Measurements from ENCODE around the gene PTPN7.
"Not testable (repeated sequence)": the region's sequence is repeated elsewhere in the genome, so short reads cannot be mapped to it uniquely, and the experiment has no call there.

PTPN7 gene

DNA sequence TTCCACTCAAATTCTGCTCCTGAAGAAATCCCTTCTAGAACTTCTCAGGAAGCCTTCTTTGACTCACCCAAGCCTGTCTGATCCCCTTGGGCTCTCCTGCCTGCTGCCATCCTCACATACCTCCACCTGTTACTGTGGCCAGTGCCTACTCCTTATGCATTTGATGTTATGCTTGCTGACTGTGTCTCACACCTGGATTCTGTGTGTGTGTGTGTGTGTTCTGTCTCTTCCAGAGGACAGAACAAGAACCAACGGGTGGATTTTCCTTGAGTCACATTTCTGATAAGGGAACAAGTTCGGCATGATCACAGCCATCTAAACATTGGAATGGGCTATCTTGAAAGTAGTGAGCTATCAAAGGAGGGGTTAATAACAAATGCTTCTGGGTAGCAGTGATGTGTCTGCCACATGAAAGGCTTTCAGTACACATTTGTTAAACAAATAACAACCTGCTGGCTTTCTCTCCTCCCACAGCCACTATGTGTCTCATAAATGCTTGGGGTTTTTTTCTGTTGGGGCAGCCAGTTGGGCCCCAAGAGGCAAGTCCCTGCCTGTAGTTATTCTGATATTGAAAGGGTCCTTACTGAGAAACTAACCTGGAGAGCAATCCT lies 46.6 kb downstream of the PTPN7 start:
- TF ChIP-seq CTCF (IDR thresholded peaks at IDR 0.05; ENCODE audit: low read depth, low read length), result no peak
- no peak overlapping the region for H3K4me3 ChIP-seq (replicated peaks in 1 of 2; ENCODE audit: low read depth in 2 of 2, low read length in 2 of 2)
- no peak for DNase-seq (ENCODE audit: low read depth in 2 of 2)

DNA sequence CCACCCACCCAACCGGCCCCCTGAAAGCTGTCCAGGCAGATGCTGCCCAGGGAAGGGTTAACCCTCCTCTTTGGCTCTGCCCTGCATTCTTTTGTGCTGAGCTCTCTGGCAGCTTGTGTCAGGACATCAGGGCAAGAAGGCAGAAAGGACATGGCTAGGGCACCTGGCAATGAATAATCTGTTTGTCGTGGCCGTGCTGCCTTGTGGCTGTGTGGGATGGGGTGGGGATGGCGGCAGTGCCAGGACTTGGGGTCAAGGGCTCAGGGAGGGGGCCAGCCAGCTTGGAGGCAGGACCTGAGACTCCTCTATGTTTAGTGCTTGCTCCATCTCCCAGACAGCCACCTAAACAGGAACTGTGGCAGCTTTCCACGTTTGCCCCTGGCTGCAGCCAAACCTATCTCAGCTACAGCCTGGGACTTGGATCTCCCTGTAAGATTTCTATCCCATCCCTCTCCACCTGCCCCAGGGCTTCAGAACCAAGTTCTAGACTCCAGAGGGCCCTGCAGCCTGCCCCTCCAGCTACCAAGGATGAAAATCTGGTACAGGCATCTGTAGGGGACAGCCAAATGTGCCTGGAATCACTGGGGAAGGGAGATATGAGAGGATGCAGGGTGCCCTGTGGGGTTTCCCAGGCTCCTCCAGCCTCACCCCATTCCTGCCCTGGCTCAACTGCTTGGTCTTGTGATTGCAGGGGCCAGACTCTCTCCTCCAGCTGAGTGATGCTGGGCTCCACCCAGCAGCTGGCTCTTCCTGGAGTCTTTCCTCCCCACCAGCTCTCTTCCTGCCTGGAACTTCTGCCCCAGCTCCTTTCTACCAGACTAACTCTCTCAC lies 47.3 kb downstream of the PTPN7 start:
- peak; percentile 18 to 45 for DNase-seq (ENCODE audit: low read depth in 2 of 2)
- no peak for TF ChIP-seq CTCF (IDR thresholded peaks at IDR 0.05; ENCODE audit: low read depth, low read length)
- H3K4me3 ChIP-seq (replicated peaks in 1 of 2; ENCODE audit: low read depth in 2 of 2, low read length in 2 of 2), result no peak overlapping the region

DNA sequence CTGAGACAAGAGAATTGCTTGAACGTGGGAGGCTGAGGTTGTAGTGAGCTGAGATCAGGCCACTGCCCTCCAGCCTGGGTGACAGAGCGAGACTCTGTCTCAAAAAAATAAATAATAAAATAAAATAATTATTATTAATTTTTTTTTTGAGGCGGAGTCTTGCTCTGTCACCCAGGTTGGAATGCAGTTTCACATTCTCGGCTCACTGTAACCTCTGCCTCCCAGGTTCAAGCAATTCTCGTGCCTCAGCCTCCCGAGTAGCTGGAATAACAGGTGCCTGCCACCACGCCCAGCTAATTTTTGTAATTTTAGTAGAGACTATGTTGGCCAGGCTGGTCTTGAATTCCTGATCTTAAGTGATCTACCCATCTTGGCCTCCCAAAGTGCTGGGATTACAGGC lies 48.8 kb downstream of the PTPN7 start:
- H3K4me3 ChIP-seq (replicated peaks in 1 of 2; ENCODE audit: low read depth in 2 of 2, low read length in 2 of 2); DNase-seq (ENCODE audit: low read depth in 2 of 2): not testable (repeated sequence)

- no peak for DNase-seq (ENCODE audit: low read depth in 2 of 2)
- no peak overlapping the region for H3K4me3 ChIP-seq (replicated peaks in 1 of 2; ENCODE audit: low read depth in 2 of 2, low read length in 2 of 2)
- TF ChIP-seq CTCF (IDR thresholded peaks at IDR 0.05; ENCODE audit: low read depth, low read length), result no peak
These were observed 49.4 kb downstream of the PTPN7 start for GRCh38 chr1:202110977-202111376.

GRCh38 chr1:202107801-202108731 lies 52.3 kb downstream of the PTPN7 start:
- no peak overlapping the region for H3K4me3 ChIP-seq (replicated peaks in 1 of 2; ENCODE audit: low read depth in 2 of 2, low read length in 2 of 2)
- peak in 1 of 2 donors; percentile 39 for DNase-seq (ENCODE audit: low read depth in 2 of 2)
- no peak for TF ChIP-seq CTCF (IDR thresholded peaks at IDR 0.05; ENCODE audit: low read depth, low read length)

GRCh38 chr1:202107321-202107761 lies 53.1 kb downstream of the PTPN7 start:
- H3K4me3 ChIP-seq (replicated peaks in 1 of 2; ENCODE audit: low read depth in 2 of 2, low read length in 2 of 2), result no peak overlapping the region
- no peak for TF ChIP-seq CTCF (IDR thresholded peaks at IDR 0.05; ENCODE audit: low read depth, low read length)
- no peak for DNase-seq (ENCODE audit: low read depth in 2 of 2)

Measured in cardiac fibroblast (primary cell).